ENCODE data around the gene EMD.

Gene EMD

DNA sequence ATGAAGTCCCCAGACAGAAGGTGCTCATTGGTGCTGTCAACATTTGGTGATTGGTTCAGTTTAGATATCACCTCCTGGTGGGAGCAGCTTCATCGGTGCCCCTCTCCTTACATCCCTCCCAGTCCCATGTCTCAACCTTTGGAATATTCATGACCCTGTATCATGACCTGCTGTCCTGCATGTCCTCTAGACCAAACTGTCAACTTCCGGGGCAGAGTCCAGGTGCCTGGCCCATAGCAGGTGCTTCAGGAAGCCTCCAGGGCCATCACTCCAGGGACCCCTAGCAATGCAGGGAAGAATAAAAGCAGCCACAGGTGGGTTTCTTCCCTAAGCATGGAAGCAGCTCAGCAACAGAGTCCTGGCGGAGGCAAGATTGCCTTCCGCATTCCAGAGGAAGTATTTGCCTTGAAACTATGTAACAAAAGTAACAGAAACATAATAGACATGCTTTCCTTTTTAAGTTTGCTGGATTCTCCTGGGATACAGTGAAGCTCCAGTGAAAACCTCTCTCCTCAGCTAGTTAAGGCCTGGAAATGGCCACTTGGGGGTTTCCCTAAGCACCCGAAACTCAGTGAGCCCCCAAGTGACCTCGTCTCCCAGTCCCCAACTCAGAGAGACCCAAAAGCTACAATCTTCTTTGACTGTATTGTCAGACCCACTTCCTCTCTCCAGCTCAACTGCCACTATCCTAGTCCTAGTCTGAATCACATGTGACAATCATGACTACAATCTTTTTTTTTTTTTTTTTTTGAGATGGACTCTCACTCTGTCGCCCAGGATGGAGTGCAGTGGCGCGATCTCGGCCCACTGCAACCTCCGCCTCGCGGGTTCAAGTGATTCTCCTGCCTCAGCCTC is 48.0 kb downstream of the EMD start:
- H3K9ac ChIP-seq (ENCODE audit: low read length): no peak overlapping the region
- H3K27me3 ChIP-seq (replicated peaks; ENCODE audit: insufficient read depth, low read length): no peaks in the 10 kb centered on the region
- no peak overlapping the region for H3K4me3 ChIP-seq (ENCODE audit: low read length)
- H3F3A ChIP-seq (ENCODE audit: insufficient read depth, low read length): no peaks in the 10 kb centered on the region
- no peaks in the 10 kb centered on the region for H3K4me1 ChIP-seq (ENCODE audit: low read length)
- no peaks in the 10 kb centered on the region for H4K20me1 ChIP-seq (ENCODE audit: insufficient read depth, low read length)
- H3K27ac ChIP-seq (ENCODE audit: low read length): no peak overlapping the region
- peaks cover 24% of the 10 kb centered on the region for H3K79me2 ChIP-seq (ENCODE audit: low read length)
- H3K4me2 ChIP-seq (ENCODE audit: low read depth, low read length): no peak overlapping the region
- DNase-seq: no peak
- no peaks in the 10 kb centered on the region for H3K36me3 ChIP-seq (replicated peaks; ENCODE audit: insufficient read depth, low read length)
- H2AFZ ChIP-seq (ENCODE audit: low read length): no peak overlapping the region
- H3K9me2 ChIP-seq (replicated peaks; ENCODE audit: insufficient read depth, low read length): no peaks in the 10 kb centered on the region
- TF ChIP-seq EZH2 (optimal IDR thresholded peaks at IDR 0.05; ENCODE audit: low read depth, low read length) (no peak), EZH2phosphoT487 (IDR thresholded peaks at IDR 0.05; ENCODE audit: low read length) (no peak)
- TF ChIP-seq, protein P1, sequence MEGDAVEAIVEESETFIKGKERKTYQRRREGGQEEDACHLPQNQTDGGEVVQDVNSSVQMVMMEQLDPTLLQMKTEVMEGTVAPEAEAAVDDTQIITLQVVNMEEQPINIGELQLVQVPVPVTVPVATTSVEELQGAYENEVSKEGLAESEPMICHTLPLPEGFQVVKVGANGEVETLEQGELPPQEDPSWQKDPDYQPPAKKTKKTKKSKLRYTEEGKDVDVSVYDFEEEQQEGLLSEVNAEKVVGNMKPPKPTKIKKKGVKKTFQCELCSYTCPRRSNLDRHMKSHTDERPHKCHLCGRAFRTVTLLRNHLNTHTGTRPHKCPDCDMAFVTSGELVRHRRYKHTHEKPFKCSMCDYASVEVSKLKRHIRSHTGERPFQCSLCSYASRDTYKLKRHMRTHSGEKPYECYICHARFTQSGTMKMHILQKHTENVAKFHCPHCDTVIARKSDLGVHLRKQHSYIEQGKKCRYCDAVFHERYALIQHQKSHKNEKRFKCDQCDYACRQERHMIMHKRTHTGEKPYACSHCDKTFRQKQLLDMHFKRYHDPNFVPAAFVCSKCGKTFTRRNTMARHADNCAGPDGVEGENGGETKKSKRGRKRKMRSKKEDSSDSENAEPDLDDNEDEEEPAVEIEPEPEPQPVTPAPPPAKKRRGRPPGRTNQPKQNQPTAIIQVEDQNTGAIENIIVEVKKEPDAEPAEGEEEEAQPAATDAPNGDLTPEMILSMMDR (IDR thresholded peaks at IDR 0.05; ENCODE audit: low read length): no peak
- H3K9me3 ChIP-seq (replicated peaks; ENCODE audit: insufficient read depth, low read length): no peaks in the 10 kb centered on the region

GRCh38 chrX:154428176-154429171 is 49.4 kb downstream of the EMD start, which contains the start of gene ATP6AP1:
ATP6AP1 (plus strand) TSS chrX:154428677; CDS start chrX:154428693, 16 bp downstream.
- Histone ChIP-seq H2AFZ (ENCODE audit: low read length) (peak within 1 kb of the TSS; percentile 67; the same call in 1 of the 2 replicates), H3K4me2 (ENCODE audit: low read depth, low read length) (peak within 1 kb of the TSS; percentile 91), H3K27me3 (replicated peaks; ENCODE audit: insufficient read depth, low read length) (no peaks in the 10 kb centered on the region), H3K9me3 (replicated peaks; ENCODE audit: insufficient read depth, low read length) (no peaks in the 10 kb centered on the region), H3K4me1 (ENCODE audit: low read length) (no peaks in the 10 kb centered on the region), H3K9ac (ENCODE audit: low read length) (peak within 1 kb of the TSS; percentile 66; the same call in 1 of the 2 replicates), H4K20me1 (ENCODE audit: insufficient read depth, low read length) (no peaks in the 10 kb centered on the region), H3K4me3 (ENCODE audit: low read length) (peak within 1 kb of the TSS; percentile 73), H3F3A (ENCODE audit: insufficient read depth, low read length) (no peaks in the 10 kb centered on the region), H3K9me2 (replicated peaks; ENCODE audit: insufficient read depth, low read length) (no peaks in the 10 kb centered on the region), H3K36me3 (replicated peaks; ENCODE audit: insufficient read depth, low read length) (no peaks in the 10 kb centered on the region), H3K27ac (ENCODE audit: low read length) (no peak within 1 kb of the TSS; the same call in 1 of the 2 replicates), H3K79me2 (ENCODE audit: low read length) (peaks cover 24% of the 10 kb centered on the region)
- TF ChIP-seq, protein P1 (IDR thresholded peaks at IDR 0.05; ENCODE audit: low read length): peak; percentile 10; the same call in 1 of the 2 replicates
- no peak for TF ChIP-seq EZH2phosphoT487 (IDR thresholded peaks at IDR 0.05; ENCODE audit: low read length)
- peak; percentile 85 for DNase-seq

DNA sequence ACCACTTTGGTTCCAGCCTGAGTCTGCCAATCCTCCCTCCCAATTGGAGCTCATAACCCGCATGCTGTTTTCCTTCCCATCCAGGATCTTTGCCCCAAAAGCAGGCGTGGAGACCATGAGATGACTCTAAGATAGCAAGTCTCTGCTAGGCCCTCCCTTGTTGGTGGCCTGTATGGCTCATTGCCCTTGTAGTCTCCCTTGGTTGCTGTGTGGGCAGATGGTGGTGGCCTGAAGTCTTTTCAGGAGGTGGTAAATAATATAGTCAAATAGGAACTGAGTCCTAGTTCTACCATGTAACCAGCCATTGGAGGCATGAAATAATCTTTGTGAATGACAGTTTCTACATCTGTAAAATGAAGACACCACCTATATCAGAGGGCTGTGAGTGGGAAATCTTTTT is 50.6 kb downstream of the EMD start:
- Histone ChIP-seq H4K20me1 (ENCODE audit: insufficient read depth, low read length) (no peaks in the 10 kb centered on the region), H3K9me3 (replicated peaks; ENCODE audit: insufficient read depth, low read length) (no peaks in the 10 kb centered on the region), H3K4me1 (ENCODE audit: low read length) (no peaks in the 10 kb centered on the region), H3K36me3 (replicated peaks; ENCODE audit: insufficient read depth, low read length) (no peaks in the 10 kb centered on the region), H3K9me2 (replicated peaks; ENCODE audit: insufficient read depth, low read length) (no peaks in the 10 kb centered on the region), H3K9ac (ENCODE audit: low read length) (no peak overlapping the region), H3K79me2 (ENCODE audit: low read length) (peaks cover 24% of the 10 kb centered on the region), H3K27ac (ENCODE audit: low read length) (no peak overlapping the region), H3K4me2 (ENCODE audit: low read depth, low read length) (peak overlapping the region; percentile 91; the same call in 1 of the 2 replicates), H2AFZ (ENCODE audit: low read length) (no peak overlapping the region), H3K4me3 (ENCODE audit: low read length) (peak overlapping the region; percentile 73), H3F3A (ENCODE audit: insufficient read depth, low read length) (no peaks in the 10 kb centered on the region), H3K27me3 (replicated peaks; ENCODE audit: insufficient read depth, low read length) (no peaks in the 10 kb centered on the region)
- DNase-seq: no peak
- TF ChIP-seq EZH2phosphoT487 (IDR thresholded peaks at IDR 0.05; ENCODE audit: low read length): no peak
- TF ChIP-seq, protein P1 (IDR thresholded peaks at IDR 0.05; ENCODE audit: low read length): no peak

Data from MM.1S (cell line).